Stimulated activated CD4-positive, alpha-beta T cell treated with anti-CD3 and anti-CD28 coated beads, TNF-alpha, amount 100 ng/mL, for 48 hours (primary cell): ENCODE data around the gene CCL1.

Experiments
- DNase-seq, 3 donors: peaks; one replicate each; pipeline ENCODE4 v3.0.0-alpha.2; 2020; ENCODE audit warnings: low read depth in 3 of 3

Gene CCL1

GRCh38 chr17:34383216-34383615 is 20.2 kb upstream of the CCL1 start:
- DNase-seq = no peak

DNA sequence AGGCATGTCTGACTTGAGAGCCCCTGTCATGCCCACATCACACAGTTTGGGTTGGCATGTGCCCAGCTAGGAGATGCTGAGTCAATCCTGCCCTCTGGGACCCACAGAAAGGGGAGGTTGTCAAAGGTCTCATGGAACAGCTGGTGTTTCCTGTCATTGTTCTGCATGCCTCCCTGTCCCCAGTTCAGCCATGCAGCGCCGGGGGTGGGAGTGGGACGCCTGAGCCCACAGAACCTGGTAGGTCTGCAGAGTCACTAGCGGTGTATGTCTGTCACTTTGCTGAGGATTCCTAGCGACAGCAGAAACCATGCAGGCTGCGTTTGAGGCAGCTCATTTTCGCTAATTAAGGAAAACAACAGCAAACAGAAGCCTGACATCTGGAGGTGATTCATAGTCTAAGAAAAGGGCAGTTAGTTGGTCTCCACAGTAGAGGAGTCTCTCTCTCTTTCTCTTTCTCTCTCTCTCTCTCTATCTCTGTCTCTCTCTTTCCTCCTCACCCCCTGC is 19.6 kb upstream of the CCL1 start:
- peak in 2 of 3 donors; percentile 15 to 52 for DNase-seq

DNA sequence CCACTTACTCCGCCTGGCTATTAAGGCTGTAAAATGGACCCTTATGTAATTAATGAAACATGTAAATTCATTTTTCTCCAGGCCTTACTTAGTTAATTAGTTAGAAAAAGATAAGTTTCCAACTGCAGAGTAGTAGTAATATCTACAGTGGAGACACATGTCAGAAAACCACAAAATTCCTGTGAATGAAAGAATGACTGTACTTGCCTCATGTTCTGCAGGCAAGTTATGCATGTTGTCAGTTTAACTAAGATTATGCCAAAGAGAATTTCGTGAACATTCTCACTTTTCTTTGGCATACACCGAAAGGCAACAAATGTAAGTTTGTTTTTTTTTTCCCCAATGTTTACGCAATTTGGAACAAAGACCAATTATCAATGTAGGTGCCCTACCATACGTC is 16.8 kb upstream of the CCL1 start:
- no peak for DNase-seq

- DNase-seq = peak in 1 of 3 donors; percentile 9
These were observed 15.7 kb upstream of the CCL1 start for GRCh38 chr17:34378664-34379101.

DNA sequence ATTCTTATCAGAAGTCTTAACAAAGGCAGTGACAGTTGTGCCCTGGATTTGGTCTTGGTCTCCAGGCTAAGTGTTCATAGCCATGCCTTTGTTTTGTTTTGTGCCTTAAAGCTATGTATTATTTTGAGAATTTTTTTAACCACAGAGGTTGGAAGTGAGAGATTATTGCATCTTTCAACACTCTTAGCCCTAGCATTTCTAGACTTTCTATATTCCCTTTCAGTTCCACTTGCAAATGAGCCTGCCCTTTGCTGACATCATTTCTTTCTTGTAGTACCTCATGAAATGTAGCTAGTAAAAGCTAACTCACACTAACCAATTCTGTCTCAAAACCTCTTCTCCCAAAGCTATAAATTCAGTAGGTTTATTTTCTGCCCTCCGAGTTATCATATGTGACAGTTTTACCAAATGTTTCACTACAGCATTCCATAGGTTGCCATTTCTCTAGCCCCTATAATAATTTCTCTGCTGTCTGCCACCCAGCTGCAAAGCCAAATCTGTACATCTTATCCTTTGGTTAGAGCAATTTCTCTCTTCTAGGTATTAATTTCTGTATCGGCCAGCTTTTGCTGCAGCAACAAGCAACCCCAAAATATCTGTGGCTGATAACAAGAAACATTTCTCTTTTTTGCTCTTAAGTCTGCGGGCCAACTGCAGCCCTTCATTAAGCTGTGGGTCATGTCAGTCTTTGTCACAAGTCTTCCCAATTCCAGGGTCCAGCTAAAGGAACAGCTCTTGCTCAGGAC is 14.2 kb upstream of the CCL1 start:
- no peak for DNase-seq

- no peak for DNase-seq
These were observed 12.5 kb upstream of the CCL1 start for GRCh38 chr17:34375426-34375997.

DNA sequence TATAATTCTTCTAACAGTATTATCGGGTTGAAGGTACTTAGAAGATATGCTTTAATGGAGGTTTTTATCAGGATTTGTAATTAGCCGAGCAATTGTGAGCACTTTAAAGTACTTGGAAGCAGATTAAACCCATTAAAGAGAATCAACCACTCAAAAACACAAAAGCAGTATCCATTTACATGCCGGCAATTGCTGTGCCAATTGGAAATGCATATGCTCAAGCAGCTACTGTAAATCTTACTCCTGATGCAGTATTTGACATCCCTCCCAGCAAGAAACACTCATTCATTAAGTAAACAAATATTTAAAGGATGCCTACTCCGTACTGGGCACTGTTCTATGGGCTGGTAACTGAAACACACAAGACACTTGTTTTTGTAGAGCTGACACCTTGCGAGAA is 11.4 kb upstream of the CCL1 start:
- DNase-seq = no peak

DNA sequence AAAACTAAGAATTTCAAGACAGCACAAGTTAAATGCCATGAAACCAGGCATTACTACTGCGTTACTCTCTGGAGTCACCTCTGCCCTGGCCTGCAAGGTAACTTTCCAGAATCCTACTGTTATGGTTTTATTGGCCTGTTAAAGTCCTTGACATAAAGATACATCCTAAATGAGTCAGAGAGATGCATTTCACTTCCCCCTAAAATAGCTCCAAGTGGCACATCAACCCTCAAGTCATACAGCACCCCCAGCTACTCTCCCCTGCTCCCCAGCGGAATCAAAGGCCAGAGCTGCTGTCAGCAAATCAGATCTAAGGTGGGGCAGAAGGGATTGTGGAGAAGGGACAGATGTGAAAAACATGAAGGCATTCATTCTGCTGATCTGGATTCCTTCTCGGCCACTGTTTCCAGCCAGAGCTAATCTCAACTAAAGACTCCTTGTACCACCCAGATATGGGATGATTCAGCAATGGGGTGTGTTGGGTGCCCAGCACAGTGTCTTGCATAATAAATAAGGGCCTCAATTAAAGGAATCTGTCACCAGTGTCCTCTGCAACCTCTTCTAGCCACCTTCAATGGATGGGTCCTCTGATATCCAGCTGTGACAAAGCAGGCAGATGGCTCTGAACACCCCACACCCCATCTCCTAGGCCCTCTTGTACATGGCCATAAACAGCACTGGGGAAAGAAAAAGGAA is 8.5 kb upstream of the CCL1 start:
- DNase-seq = no peak

DNA sequence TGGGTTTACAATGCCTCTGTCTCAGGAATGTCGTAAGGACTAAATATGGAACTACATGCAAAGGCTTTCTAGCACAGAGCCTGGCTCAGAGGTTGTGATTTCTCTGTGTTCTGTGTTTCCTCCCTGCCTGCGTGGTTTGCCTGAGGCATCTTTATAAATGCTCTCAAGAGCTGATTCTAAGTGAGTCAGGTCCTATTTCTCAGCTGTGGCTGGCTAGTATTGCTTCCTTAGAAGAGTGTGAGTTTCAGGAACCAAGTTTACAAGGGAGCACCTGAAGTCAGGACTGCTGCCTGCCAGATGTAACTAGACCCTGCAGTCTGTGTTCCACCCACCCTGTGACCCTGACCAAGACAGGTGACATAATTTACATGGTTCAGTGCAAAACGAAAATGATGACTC is 8.0 kb upstream of the CCL1 start:
- DNase-seq = no peak

- no peak for DNase-seq
These were observed 7.5 kb upstream of the CCL1 start for GRCh38 chr17:34370376-34370996.

DNA sequence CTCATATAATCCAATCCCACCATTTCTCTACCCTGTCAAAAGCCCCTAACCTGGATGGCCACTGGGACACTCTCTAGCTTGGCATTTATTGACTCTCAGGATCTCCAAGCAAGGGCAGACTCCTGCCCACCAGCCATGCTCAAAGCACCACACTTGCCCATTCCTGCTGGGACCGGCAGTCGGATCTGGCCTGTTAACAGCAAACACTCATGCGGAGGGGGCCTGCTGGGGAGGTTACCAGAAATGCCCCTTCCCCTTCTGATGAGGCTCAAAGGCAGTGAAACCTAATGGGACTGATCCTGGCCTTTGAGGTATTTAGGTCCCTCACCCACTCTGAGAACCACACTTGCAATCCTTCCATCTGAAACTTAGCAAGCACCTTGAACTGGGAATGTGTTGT is 6.5 kb upstream of the CCL1 start:
- no peak for DNase-seq

DNA sequence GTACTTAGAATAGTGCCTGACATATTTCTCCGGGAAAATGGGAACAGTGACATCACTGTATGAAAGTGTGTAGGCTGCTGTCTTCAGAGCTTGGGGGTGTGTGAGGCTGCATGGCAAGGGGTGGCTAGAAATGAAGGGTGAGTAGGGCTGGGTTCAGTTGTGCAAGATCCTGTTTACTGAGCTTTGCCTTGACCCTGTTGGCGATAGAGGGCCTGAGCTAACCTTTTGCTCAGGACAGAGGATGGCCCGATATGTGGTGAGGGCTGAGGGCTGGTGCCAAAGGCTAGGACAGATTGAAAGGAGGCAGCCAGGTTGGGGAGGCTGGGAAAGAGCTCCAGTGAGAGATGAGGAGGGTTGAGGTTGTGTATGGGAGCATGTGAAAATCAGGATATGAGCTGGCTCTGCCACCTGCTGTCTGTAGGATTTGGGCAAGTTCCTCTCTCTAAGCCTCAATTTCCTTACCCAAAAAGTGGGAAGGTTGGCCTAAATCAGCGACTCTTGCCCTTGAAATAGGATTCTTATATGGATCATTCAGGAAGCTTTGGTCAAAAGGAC is 6.0 kb upstream of the CCL1 start:
- DNase-seq = no peak

GRCh38 chr17:34368196-34368945 is 5.3 kb upstream of the CCL1 start:
- DNase-seq = no peak

DNA sequence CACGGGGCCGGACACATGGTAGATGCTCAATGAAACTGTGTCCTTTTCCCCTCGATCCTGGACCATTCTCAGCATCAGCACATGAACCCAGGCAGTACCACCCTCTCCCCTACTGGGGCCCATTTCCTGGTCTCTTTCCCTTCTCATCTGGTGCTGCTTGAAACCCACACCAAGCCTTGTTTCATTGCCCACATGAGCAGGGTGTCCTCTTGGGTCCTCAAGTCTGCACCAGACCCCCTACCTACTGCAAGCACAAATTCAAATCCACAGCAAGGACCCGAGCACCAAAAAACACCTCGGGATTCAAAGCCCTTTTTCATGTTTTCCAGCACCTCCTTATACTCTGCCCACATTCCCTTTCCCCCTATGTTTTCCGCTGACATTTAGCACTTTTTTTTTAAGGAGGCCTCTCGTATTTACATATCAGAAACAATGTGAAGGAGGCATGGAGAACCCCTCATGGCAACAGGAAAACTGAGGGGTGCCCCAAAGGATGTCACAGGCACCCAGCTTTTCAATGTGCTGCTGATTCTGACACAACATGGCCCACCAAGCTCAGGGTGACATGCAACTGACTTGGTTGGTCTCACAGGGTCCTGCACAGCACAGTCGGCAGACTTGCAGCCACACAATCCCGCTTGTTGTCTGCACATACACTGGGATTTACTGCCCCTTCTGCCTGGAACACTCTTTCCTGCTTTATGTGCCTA is 4.6 kb upstream of the CCL1 start:
- no peak for DNase-seq

GRCh38 chr17:34366529-34367107 is 3.6 kb upstream of the CCL1 start:
- no peak for DNase-seq

GRCh38 chr17:34366010-34366409 is 3.0 kb upstream of the CCL1 start:
- DNase-seq = no peak

DNA sequence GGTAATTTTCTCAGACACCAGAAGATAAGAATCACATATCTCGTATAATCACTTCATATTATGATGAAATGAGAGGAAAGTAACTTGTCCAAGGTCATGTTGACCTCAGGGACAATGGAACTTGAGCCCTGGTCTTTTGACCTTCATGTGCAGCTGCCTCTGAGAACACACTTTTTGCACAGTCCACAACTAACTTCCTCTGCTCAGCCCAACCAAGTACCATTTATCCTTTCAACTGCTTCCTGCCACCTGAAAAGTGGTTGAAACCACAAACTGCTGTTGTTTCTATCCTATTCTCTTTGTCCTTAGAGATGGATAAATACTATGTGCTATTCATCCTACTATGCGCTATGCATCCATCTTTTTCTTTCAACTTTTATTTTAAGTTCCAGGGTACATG is 2.3 kb upstream of the CCL1 start:
- DNase-seq = no peak

- no peak for DNase-seq
These were observed 1.7 kb upstream of the CCL1 start for GRCh38 chr17:34364751-34365150.

- peak; percentile 60 to 68 (median 65) for DNase-seq
These were observed 1.5 kb downstream of the CCL1 start for GRCh38 chr17:34361478-34362061.
